ENCODE data around the gene ONECUT1.

DNA sequence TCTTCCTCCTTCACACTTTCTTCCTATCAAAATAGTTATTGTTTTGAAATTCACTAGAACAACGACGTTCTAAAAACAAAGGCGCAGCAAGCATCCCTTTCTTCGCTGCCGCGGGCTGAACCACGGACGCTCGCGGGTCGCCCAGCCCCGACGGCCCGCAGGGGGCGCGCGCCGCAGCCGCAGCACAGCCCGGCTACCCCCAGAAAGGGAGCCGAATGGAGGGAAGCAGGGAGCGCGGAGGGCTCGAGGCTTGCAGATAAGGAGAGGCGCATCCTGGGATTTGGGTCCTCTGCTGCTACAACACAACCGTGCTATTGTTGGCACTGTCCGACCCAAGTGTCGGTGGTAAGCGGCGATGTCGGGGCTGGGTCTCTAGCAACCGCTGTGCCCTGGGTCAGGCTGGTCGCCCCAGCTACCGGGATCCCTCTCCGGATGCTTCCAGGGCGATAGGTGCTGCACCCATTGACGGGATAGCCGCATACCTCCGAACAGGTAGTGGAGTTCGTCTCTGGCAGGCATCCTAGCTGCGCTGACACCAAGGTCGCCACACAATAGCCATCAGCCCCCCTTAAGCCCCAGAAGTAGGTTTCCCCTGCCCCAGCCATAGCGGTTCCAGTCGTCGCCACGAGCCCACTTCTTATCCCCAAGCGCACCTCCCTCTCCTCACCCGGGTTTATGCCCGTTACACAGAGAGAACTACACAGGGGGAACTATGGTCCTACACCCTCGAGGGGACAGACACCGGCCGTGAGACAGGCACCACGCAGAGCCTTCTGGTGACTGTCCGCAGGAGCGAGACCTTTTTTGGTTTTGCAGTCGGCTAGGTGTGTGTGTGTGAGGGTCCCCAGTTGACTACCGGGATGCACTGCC lies 6.0 kb downstream of the ONECUT1 start:
- TF ChIP-seq, protein P1, sequence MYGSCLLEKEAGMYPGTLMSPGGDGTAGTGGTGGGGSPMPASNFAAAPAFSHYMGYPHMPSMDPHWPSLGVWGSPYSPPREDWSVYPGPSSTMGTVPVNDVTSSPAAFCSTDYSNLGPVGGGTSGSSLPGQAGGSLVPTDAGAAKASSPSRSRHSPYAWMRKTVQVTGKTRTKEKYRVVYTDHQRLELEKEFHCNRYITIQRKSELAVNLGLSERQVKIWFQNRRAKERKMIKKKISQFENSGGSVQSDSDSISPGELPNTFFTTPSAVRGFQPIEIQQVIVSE (CRISPR knock-in tag; IDR thresholded peaks at IDR 0.05; ENCODE audit: borderline replicate concordance) = no peak
- TF ChIP-seq CREM (CRISPR knock-in tag; IDR thresholded peaks at IDR 0.05) = no peak
- TF ChIP-seq, protein P2, sequence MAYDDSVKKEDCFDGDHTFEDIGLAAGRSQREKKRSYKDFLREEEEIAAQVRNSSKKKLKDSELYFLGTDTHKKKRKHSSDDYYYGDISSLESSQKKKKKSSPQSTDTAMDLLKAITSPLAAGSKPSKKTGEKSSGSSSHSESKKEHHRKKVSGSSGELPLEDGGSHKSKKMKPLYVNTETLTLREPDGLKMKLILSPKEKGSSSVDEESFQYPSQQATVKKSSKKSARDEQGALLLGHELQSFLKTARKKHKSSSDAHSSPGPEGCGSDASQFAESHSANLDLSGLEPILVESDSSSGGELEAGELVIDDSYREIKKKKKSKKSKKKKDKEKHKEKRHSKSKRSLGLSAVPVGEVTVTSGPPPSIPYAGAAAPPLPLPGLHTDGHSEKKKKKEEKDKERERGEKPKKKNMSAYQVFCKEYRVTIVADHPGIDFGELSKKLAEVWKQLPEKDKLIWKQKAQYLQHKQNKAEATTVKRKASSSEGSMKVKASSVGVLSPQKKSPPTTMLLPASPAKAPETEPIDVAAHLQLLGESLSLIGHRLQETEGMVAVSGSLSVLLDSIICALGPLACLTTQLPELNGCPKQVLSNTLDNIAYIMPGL (CRISPR knock-in tag; IDR thresholded peaks at IDR 0.05) = peak; percentile 50; the same call in 1 of the 2 replicates
- TF ChIP-seq, protein P3, sequence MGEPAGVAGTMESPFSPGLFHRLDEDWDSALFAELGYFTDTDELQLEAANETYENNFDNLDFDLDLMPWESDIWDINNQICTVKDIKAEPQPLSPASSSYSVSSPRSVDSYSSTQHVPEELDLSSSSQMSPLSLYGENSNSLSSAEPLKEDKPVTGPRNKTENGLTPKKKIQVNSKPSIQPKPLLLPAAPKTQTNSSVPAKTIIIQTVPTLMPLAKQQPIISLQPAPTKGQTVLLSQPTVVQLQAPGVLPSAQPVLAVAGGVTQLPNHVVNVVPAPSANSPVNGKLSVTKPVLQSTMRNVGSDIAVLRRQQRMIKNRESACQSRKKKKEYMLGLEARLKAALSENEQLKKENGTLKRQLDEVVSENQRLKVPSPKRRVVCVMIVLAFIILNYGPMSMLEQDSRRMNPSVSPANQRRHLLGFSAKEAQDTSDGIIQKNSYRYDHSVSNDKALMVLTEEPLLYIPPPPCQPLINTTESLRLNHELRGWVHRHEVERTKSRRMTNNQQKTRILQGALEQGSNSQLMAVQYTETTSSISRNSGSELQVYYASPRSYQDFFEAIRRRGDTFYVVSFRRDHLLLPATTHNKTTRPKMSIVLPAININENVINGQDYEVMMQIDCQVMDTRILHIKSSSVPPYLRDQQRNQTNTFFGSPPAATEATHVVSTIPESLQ (CRISPR knock-in tag; IDR thresholded peaks at IDR 0.05) = no peak
- TF ChIP-seq, protein P4, sequence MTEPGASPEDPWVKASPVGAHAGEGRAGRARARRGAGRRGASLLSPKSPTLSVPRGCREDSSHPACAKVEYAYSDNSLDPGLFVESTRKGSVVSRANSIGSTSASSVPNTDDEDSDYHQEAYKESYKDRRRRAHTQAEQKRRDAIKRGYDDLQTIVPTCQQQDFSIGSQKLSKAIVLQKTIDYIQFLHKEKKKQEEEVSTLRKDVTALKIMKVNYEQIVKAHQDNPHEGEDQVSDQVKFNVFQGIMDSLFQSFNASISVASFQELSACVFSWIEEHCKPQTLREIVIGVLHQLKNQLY (CRISPR knock-in tag; IDR thresholded peaks at IDR 0.05) = no peak
